Panc1 (cell line): Measurements from ENCODE around the gene TAF15. TPM values are rescaled to one million over a fixed set of nuclear protein-coding genes. Genes with fewer than 3 reads are reported as not detected.

Experiments used
- ATAC-seq: fragments of 200-7000 bp; cut with Tn5 transposase; 2 replicates; pipeline ENCODE4 v1.9.1; 2020; ENCODE audit warnings: mild to moderate bottlenecking, moderate library complexity
- BruUV-seq: library from RNA; stranded (reverse); fragments of 400-500 nt; replicated peaks from 2 replicates; lab custom pipeline; 2021; lab: Mats Ljungman, UMichigan
- CTCF ChIA-PET: fragments of 300-600 bp; sonication (Branson Sonifier 250); formaldehyde crosslinking; loops from one replicate; lab custom pipeline; 2022; ENCODE audit warnings: antibody characterized with exemption; lab: Charles Lee
- POLR2A ChIA-PET: fragments of 300-600 bp; sonication (Branson Sonifier 250); formaldehyde crosslinking; loops from one replicate; lab custom pipeline; 2022; ENCODE audit warnings: antibody characterized with exemption; lab: Charles Lee
- DNase-seq: peaks from one replicate; pipeline ENCODE4 v3.0.0-alpha.2; 2010; ENCODE audit warnings: low read depth, low spot score
- H3K27ac ChIP-seq: 2 replicates; pipeline ENCODE4 v1.5.1; 2011; ENCODE audit warnings: mild to moderate bottlenecking, low read length, inconsistent platforms
- H3K27me3 ChIP-seq: fragments of 200-500 bp; sonication (Bioruptor generic); 2 replicates; pipeline ENCODE4 v1.6.0; 2014; ENCODE audit warnings: low read length, inconsistent platforms; ENCODE audit not compliant: control insufficient read depth, insufficient read depth
- H3K36me3 ChIP-seq: fragments of 200-500 bp; sonication (Bioruptor generic); 2 replicates; pipeline ENCODE4 v1.5.1; 2014; ENCODE audit warnings: inconsistent platforms, mild to moderate bottlenecking, low read length, moderate library complexity; ENCODE audit not compliant: control insufficient read depth, insufficient read depth
- H3K4me1 ChIP-seq: 2 replicates; pipeline ENCODE4 v1.5.1; 2011; ENCODE audit warnings: inconsistent platforms, mild to moderate bottlenecking, low read length, moderate library complexity; ENCODE audit not compliant: control insufficient read depth, insufficient read depth
- H3K4me3 ChIP-seq, 2 experiments: 2 replicates each; pipeline ENCODE4 v1.5.1; 2011 to 2012; ENCODE audit warnings: low read depth in 2 of 2, low read length in 2 of 2, mild to moderate bottlenecking in 2 of 2, inconsistent platforms in 1 of 2, moderate library complexity in 1 of 2
- H3K9me3 ChIP-seq: fragments of 200-500 bp; sonication (Bioruptor generic); 2 replicates; pipeline ENCODE4 v1.5.1; 2014; ENCODE audit warnings: low read depth, mild to moderate bottlenecking, inconsistent platforms, low read length, moderate library complexity; ENCODE audit not compliant: control insufficient read depth, insufficient read depth
- POLR2AphosphoS5 ChIP-seq: IDR thresholded peaks from 2 replicates; pipeline ENCODE4 v1.6.1; 2012; ENCODE audit warnings: mild to moderate bottlenecking, low read depth, low read length, moderate library complexity
- REST ChIP-seq, 2 experiments: IDR thresholded peaks; 2 replicates each; pipeline ENCODE4 v1.6.1; 2011 to 2012; ENCODE audit warnings: low read depth in 2 of 2, control low read depth in 1 of 2, low read length in 1 of 2, mild to moderate bottlenecking in 1 of 2, moderate library complexity in 1 of 2; ENCODE audit not compliant: insufficient read depth in 1 of 2
- SIN3A ChIP-seq: IDR thresholded peaks from 2 replicates; pipeline ENCODE4 v1.6.1; 2012; ENCODE audit warnings: low read depth, mild to moderate bottlenecking, low read length, moderate library complexity, borderline replicate concordance; ENCODE audit not compliant: insufficient read depth
- TCF7L2 ChIP-seq: IDR thresholded peaks from 2 replicates; pipeline ENCODE4 v1.6.1; 2011; ENCODE audit warnings: mild to moderate bottlenecking, low read depth, low read length, inconsistent platforms
- in situ Hi-C: cut with HindIII; loops from 2 replicates; pipeline ENCODE4 v1.10.0; 2016; ENCODE audit warnings: low sequenced_read_pairs, low pct_unique_long_range_greater_than_20kb
- intact Hi-C: fragments of 100-400 bp; cut with micrococcal nuclease; formaldehyde crosslinking; loops from one replicate; pipeline ENCODE4 v1.10.0; 2022; ENCODE audit not compliant: unreplicated experiment
- total RNA-seq: library from RNA; stranded (reverse); gene quantifications from one replicate; pipeline ENCODE4 v1.2.1, GENCODE V29; 2021; ENCODE audit not compliant: unreplicated experiment
- TF ChIP-seq, protein P1 (sequence below): fragments of 450-650 bp; IDR thresholded peaks from 2 replicates; pipeline ENCODE4 v1.5.1; 2017; ENCODE audit warnings: mild to moderate bottlenecking

Gene TAF15
- total RNA-seq, 1 experiment from 2014 or later: 249 TPM

GRCh38 chr17:35788477-35789368 is 20.6 kb upstream of the TAF15 start:
- DNase-seq (no peak), ATAC-seq (peak; percentile 35; the same call in 1 of the 2 replicates)
- ChIA-PET CTCF (interaction anchor here (0.7 to 2.2 kb wide), 3 partner anchors 20 to 42 kb away, joined by 5 to 7 read pairs (median 6); partner anchors contain the start of gene TAF15), POLR2A (interaction anchor here (0.6 to 1.3 kb wide), 3 partner anchors 16 to 213 kb away, joined by 3 to 18 read pairs (median 5); no protein-coding TSS in a partner anchor)
- no peaks in the 10 kb centered on the region for H3K27me3 ChIP-seq
- peaks cover 27% of the 10 kb centered on the region for H3K4me1 ChIP-seq
- H3K9me3 ChIP-seq: no peaks in the 10 kb centered on the region
- H3K27ac ChIP-seq: 0 out of 2 replicates have a peak overlapping the region, but pooled peaks have one; percentile 10
- H3K4me3 ChIP-seq: no peak overlapping the region
- H3K36me3 ChIP-seq: no peaks in the 10 kb centered on the region
- TF ChIP-seq REST (IDR thresholded peaks at IDR 0.05; ENCODE audit: insufficient read depth in 1 of 2, low read depth in 2 of 2, low read length in 1 of 2): no peak
- no peak for TF ChIP-seq POLR2AphosphoS5
- TF ChIP-seq, protein P1, sequence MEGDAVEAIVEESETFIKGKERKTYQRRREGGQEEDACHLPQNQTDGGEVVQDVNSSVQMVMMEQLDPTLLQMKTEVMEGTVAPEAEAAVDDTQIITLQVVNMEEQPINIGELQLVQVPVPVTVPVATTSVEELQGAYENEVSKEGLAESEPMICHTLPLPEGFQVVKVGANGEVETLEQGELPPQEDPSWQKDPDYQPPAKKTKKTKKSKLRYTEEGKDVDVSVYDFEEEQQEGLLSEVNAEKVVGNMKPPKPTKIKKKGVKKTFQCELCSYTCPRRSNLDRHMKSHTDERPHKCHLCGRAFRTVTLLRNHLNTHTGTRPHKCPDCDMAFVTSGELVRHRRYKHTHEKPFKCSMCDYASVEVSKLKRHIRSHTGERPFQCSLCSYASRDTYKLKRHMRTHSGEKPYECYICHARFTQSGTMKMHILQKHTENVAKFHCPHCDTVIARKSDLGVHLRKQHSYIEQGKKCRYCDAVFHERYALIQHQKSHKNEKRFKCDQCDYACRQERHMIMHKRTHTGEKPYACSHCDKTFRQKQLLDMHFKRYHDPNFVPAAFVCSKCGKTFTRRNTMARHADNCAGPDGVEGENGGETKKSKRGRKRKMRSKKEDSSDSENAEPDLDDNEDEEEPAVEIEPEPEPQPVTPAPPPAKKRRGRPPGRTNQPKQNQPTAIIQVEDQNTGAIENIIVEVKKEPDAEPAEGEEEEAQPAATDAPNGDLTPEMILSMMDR: no peak
- TF ChIP-seq SIN3A: no peak
- TF ChIP-seq TCF7L2: no peak
- no TSS peak for BruUV-seq
- intact Hi-C loops (no loop called here), in situ Hi-C loops (no loop called here)

DNA sequence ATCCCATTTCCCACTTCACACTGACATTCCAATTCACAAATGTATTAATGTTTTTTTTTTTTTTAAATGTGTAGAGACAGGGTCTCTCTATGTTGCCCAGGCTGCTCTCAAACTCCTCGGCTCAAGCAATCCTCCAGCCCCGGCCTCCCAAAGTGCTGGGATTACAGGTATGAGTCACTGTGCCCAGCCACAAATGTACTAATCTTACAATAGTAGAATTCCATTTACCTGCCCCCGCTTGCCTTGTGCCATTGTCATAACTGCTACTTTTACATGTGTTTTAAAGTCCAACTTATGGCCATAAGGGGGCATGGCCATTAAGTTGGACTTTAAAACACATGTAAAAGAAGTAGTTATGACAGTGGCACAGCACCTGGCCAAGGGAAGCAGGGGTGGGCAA is 18.4 kb upstream of the TAF15 start:
- H3K9me3 ChIP-seq: no peaks in the 10 kb centered on the region
- no peak overlapping the region for H3K4me3 ChIP-seq
- H3K36me3 ChIP-seq: no peaks in the 10 kb centered on the region
- POLR2A ChIA-PET: no interaction called here
- no peak overlapping the region for H3K27ac ChIP-seq
- ATAC-seq: no peak
- peaks cover 2% of the 10 kb centered on the region; the same call in 1 of the 2 replicates for H3K27me3 ChIP-seq
- intact Hi-C loops (no loop called here), in situ Hi-C loops (no loop called here)
- DNase-seq: no peak
- BruUV-seq: no TSS peak
- CTCF ChIA-PET: no interaction called here
- TF ChIP-seq, protein P1: no peak
- TF ChIP-seq TCF7L2 (no peak), SIN3A (no peak), POLR2AphosphoS5 (no peak), REST (IDR thresholded peaks at IDR 0.05; ENCODE audit: insufficient read depth in 1 of 2, low read depth in 2 of 2, low read length in 1 of 2) (no peak)
- peaks cover 29% of the 10 kb centered on the region for H3K4me1 ChIP-seq
